DND-41 (cell line): ENCODE data around the gene THRB.

Experiments used
- ATAC-seq: fragments of 200-7000 bp; cut with Tn5 transposase; 3 replicates; pipeline ENCODE4 v1.9.1; 2021; ENCODE audit warnings: low read depth; ENCODE audit not compliant: insufficient read depth
- DNase-seq: peaks from one replicate; pipeline ENCODE4 v3.0.0-alpha.2; 2020
- H2AFZ ChIP-seq: 2 replicates; pipeline ENCODE4 v1.6.0; 2012; ENCODE audit warnings: low read depth, low read length
- H3K27ac ChIP-seq: 2 replicates; pipeline ENCODE4 v1.5.1; 2012; ENCODE audit warnings: low read length, inconsistent platforms
- H3K27me3 ChIP-seq: fragments of 200-600 bp; sonication (generic); 2 replicates; pipeline ENCODE4 v1.6.0; 2012; ENCODE audit warnings: low read length, mild to moderate bottlenecking, inconsistent platforms; ENCODE audit not compliant: insufficient read depth, poor library complexity
- H3K36me3 ChIP-seq: 2 replicates; pipeline ENCODE4 v1.5.1; 2012; ENCODE audit warnings: low read length, inconsistent platforms; ENCODE audit not compliant: insufficient read depth
- H3K4me1 ChIP-seq: 2 replicates; pipeline ENCODE4 v1.5.1; 2012; ENCODE audit warnings: mild to moderate bottlenecking, low read length; ENCODE audit not compliant: insufficient read depth
- H3K4me2 ChIP-seq: 2 replicates; pipeline ENCODE4 v1.6.0; 2012; ENCODE audit warnings: mild to moderate bottlenecking, moderate library complexity, low read length, inconsistent platforms; ENCODE audit not compliant: insufficient read depth
- H3K4me3 ChIP-seq, 2 experiments: fragments of 200-600 bp in 1 of 2; shearing (Covaris generic) in 1 of 2; 2 replicates each; pipeline ENCODE4 v1.5.1; 2012 to 2016; ENCODE audit warnings: inconsistent platforms in 2 of 2, low read length in 2 of 2, mild to moderate bottlenecking in 2 of 2, low read depth in 1 of 2, moderate library complexity in 1 of 2
- H3K79me2 ChIP-seq: 2 replicates; pipeline ENCODE4 v1.6.0; 2012; ENCODE audit warnings: low read length, inconsistent platforms; ENCODE audit not compliant: insufficient read depth
- H3K9ac ChIP-seq: 2 replicates; pipeline ENCODE4 v1.6.0; 2012; ENCODE audit warnings: low read depth, mild to moderate bottlenecking, inconsistent platforms, low read length, moderate library complexity
- H3K9me3 ChIP-seq: 2 replicates; pipeline ENCODE4 v1.5.1; 2012; ENCODE audit warnings: low read length, moderate library complexity, mild to moderate bottlenecking, inconsistent platforms; ENCODE audit not compliant: insufficient read depth, severe bottlenecking
- H4K20me1 ChIP-seq: 2 replicates; pipeline ENCODE4 v1.6.0; 2012; ENCODE audit warnings: low read length; ENCODE audit not compliant: insufficient read depth
- EZH2 ChIP-seq: IDR thresholded peaks from 3 replicates; pipeline ENCODE4 v1.6.1; 2012; ENCODE audit warnings: borderline replicate concordance, low read depth, mild to moderate bottlenecking, moderate library complexity, low read length, inconsistent platforms; ENCODE audit not compliant: severe bottlenecking
- TF ChIP-seq, protein P1 (sequence below): IDR thresholded peaks from 2 replicates; pipeline ENCODE4 v1.5.1; 2012; ENCODE audit warnings: borderline replicate concordance, low read length, moderate library complexity, mild to moderate bottlenecking; ENCODE audit not compliant: poor library complexity, severe bottlenecking; ENCODE audit errors: extremely low read depth

THRB gene

DNA sequence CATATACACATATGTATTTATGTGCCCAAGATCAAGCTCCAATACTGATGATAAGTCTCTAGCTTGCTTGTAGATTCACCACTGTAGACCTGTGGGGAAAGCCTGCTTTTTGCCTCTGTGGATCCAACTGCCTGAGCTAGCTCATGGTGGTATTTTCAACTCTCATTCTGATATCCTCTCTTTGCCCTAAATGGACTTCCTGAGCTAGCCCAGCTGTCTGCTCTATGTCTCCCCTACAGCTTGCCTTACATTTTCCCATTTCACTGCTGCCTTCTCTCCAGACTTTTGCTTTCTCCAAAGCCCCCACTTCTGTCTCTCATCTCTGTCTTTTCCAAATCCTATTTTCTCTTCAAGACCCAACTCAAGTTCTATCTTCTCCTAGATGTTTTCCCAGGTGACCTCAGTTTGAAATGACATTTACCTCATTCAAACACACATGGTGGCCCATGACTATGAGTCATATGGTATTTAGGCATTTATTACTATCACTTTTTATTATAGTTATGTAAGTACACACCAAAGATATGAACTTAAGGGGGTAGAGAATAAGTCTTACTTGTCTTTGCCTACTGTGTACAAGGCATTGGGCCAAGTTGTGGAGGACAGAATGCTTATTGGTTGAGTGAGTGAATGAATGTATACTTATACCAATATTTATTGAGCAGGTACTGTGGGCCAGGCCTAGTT is 357.9 kb downstream of the THRB start:
- DNase-seq (no peak), ATAC-seq (no peak)
- H3K79me2 ChIP-seq = no peaks in the 10 kb centered on the region
- H3K9me3 ChIP-seq = no peaks in the 10 kb centered on the region
- no peak overlapping the region for H3K4me3 ChIP-seq
- H3K4me1 ChIP-seq = no peaks in the 10 kb centered on the region
- TF ChIP-seq, protein P1, sequence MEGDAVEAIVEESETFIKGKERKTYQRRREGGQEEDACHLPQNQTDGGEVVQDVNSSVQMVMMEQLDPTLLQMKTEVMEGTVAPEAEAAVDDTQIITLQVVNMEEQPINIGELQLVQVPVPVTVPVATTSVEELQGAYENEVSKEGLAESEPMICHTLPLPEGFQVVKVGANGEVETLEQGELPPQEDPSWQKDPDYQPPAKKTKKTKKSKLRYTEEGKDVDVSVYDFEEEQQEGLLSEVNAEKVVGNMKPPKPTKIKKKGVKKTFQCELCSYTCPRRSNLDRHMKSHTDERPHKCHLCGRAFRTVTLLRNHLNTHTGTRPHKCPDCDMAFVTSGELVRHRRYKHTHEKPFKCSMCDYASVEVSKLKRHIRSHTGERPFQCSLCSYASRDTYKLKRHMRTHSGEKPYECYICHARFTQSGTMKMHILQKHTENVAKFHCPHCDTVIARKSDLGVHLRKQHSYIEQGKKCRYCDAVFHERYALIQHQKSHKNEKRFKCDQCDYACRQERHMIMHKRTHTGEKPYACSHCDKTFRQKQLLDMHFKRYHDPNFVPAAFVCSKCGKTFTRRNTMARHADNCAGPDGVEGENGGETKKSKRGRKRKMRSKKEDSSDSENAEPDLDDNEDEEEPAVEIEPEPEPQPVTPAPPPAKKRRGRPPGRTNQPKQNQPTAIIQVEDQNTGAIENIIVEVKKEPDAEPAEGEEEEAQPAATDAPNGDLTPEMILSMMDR = no peak
- TF ChIP-seq EZH2 = no peak
- H2AFZ ChIP-seq = no peak overlapping the region
- H3K4me2 ChIP-seq = no peak overlapping the region
- no peak overlapping the region for H3K27ac ChIP-seq
- H3K36me3 ChIP-seq = no peaks in the 10 kb centered on the region
- H4K20me1 ChIP-seq = no peaks in the 10 kb centered on the region
- no peaks in the 10 kb centered on the region for H3K27me3 ChIP-seq
- H3K9ac ChIP-seq = no peak overlapping the region

GRCh38 chr3:24135280-24135679 is 359.4 kb downstream of the THRB start:
- ATAC-seq (no peak), DNase-seq (no peak)
- Histone ChIP-seq H3K4me1 (no peaks in the 10 kb centered on the region), H3K79me2 (no peaks in the 10 kb centered on the region), H3K36me3 (no peaks in the 10 kb centered on the region), H3K9ac (no peak overlapping the region), H3K9me3 (no peaks in the 10 kb centered on the region), H3K4me2 (no peak overlapping the region), H3K27ac (no peak overlapping the region), H3K27me3 (no peaks in the 10 kb centered on the region), H3K4me3 (no peak overlapping the region), H2AFZ (no peak overlapping the region), H4K20me1 (no peaks in the 10 kb centered on the region)
- TF ChIP-seq, protein P1 = no peak
- no peak for TF ChIP-seq EZH2

- Histone ChIP-seq H3K4me1 (no peaks in the 10 kb centered on the region), H3K4me3 (no peak overlapping the region), H3K36me3 (no peaks in the 10 kb centered on the region), H3K27me3 (no peaks in the 10 kb centered on the region), H3K9ac (no peak overlapping the region), H4K20me1 (no peaks in the 10 kb centered on the region), H3K79me2 (no peaks in the 10 kb centered on the region), H3K27ac (no peak overlapping the region), H3K4me2 (no peak overlapping the region), H3K9me3 (no peaks in the 10 kb centered on the region), H2AFZ (no peak overlapping the region)
- DNase-seq = no peak
- ATAC-seq = no peak
- TF ChIP-seq, protein P1 = no peak
These were observed 360.7 kb downstream of the THRB start for GRCh38 chr3:24133942-24134341.
